Left colon (tissue), 2 donors: ENCODE data around the gene CDK6. TPM values are rescaled to one million over a fixed set of nuclear protein-coding genes. Genes with fewer than 3 reads are reported as not detected.
A peak's percentile ranks its signal among the peaks of the same experiment; 100 is the strongest.
"Not testable (repeated sequence)": the region's sequence is repeated elsewhere in the genome, so short reads cannot be mapped to it uniquely, and the experiment has no call there.

Experiments used
- ATAC-seq: fragments of 200-7000 bp; cut with Tn5 transposase; one replicate; pipeline ENCODE4 v1.9.1; 2020; ENCODE audit warnings: mild to moderate bottlenecking, moderate library complexity
- DNase-seq, 2 donors: peaks; one replicate each; pipeline ENCODE4 v3.0.0-alpha.2; 2020
- intact Hi-C, 2 donors: fragments of 100-400 bp; cut with DNase I in 1 of 2; cut with micrococcal nuclease in 1 of 2; formaldehyde crosslinking; loops; one replicate each; pipeline versions ENCODE4 v1.11.2 to v1.14.0; 2022; cut with DNase I, micrococcal nuclease
- long read RNA-seq: library from polyadenylated mRNA; unstranded; transcript quantifications from one replicate; pipeline ENCODE4 v2.0.0, GENCODE V29; 2021
- total RNA-seq, 2 donors: library from RNA; stranded (reverse); fragmentation: NEBNext Ultra II Directional; extraction: Animal tissue kit (Norgen Biotek cat#: 25700); gene quantifications; one replicate each; pipeline ENCODE4 v1.2.1, GENCODE V29; 2021
- donor health status: DM: no; HTN: no; CAD: no.
- donor health status: DM: yes; HTN: yes; CAD: no.

Gene CDK6
- total RNA-seq: 10 to 100 TPM; 27.2 to 35.5 TPM
- long read RNA-seq, partial matches to known transcripts: 3 of 20 reads
- long read RNA-seq, other reads (novel, unspliced or antisense): 16 of 20 reads

GRCh38 chr7:92836489-92836999 is at the start of gene CDK6:
CDK6 (minus strand) TSS chr7:92836573; CDS start chr7:92833323, 3,250 bp downstream.
- intact Hi-C loops: loop anchor here in 1 of 2 donors (10.0 kb wide), 2 partner anchors 122 to 212 kb away; no protein-coding TSS in a partner anchor
- peak; percentile 73 to 77 for DNase-seq

GRCh38 chr7:92886039-92886438 is 49.7 kb upstream of the CDK6 start:
- ATAC-seq, intact Hi-C loops: not testable (repeated sequence)

More at GRCh38 chr7:92836489-92836999, at the start of gene CDK6:
- ATAC-seq: peak; percentile 38

GRCh38 chr7:92884218-92884617 is 47.8 kb upstream of the CDK6 start:
- intact Hi-C loops: no loop called here
- no peak for DNase-seq
- ATAC-seq: no peak

More at GRCh38 chr7:92886039-92886438, 49.7 kb upstream of the CDK6 start:
- DNase-seq: not testable (repeated sequence)

- intact Hi-C loops: no loop called here
Measured at GRCh38 chr7:92882760-92883159, 46.4 kb upstream of the CDK6 start.

GRCh38 chr7:92881091-92881485 is 44.7 kb upstream of the CDK6 start:
- ATAC-seq: no peak
- no peak for DNase-seq
- intact Hi-C loops: no loop called here

More at GRCh38 chr7:92882760-92883159, 46.4 kb upstream of the CDK6 start:
- DNase-seq (no peak), ATAC-seq (no peak)

GRCh38 chr7:92880212-92881090 is 44.1 kb upstream of the CDK6 start:
- DNase-seq: no peak
- ATAC-seq: peak; percentile 58
- intact Hi-C loops: no loop called here

GRCh38 chr7:92877367-92877766 is 41.0 kb upstream of the CDK6 start:
- ATAC-seq: no peak
- no peak for DNase-seq
- intact Hi-C loops: no loop called here

- intact Hi-C loops: no loop called here
- ATAC-seq (no peak), DNase-seq (no peak)
Measured at GRCh38 chr7:92876836-92877235, 40.5 kb upstream of the CDK6 start.

- DNase-seq (no peak), ATAC-seq (no peak)
- intact Hi-C loops: no loop called here
Measured at GRCh38 chr7:92875719-92876118, 39.3 kb upstream of the CDK6 start.

GRCh38 chr7:92875173-92875572 is 38.8 kb upstream of the CDK6 start:
- DNase-seq: no peak
- ATAC-seq: no peak
- intact Hi-C loops: no loop called here

GRCh38 chr7:92874567-92874966 is 38.2 kb upstream of the CDK6 start:
- ATAC-seq (no peak), DNase-seq (no peak)
- intact Hi-C loops: no loop called here

- DNase-seq: no peak
- no peak for ATAC-seq
- intact Hi-C loops: no loop called here
Measured at GRCh38 chr7:92873776-92874175, 37.4 kb upstream of the CDK6 start.

- no peak for DNase-seq
- ATAC-seq: no peak
- intact Hi-C loops: no loop called here
Measured at GRCh38 chr7:92872701-92873100, 36.3 kb upstream of the CDK6 start.

GRCh38 chr7:92868683-92869293 is 32.4 kb upstream of the CDK6 start:
- DNase-seq (no peak), ATAC-seq (no peak)
- intact Hi-C loops: no loop called here

- DNase-seq, intact Hi-C loops, ATAC-seq: not testable (repeated sequence)
Measured at GRCh38 chr7:92864169-92864568, 27.8 kb upstream of the CDK6 start.

- DNase-seq: no peak
- intact Hi-C loops: no loop called here
- ATAC-seq: no peak
Measured at GRCh38 chr7:92856436-92856835, 20.1 kb upstream of the CDK6 start.

GRCh38 chr7:92854501-92855238 is 18.3 kb upstream of the CDK6 start:
- no peak for ATAC-seq
- intact Hi-C loops: no loop called here
- no peak for DNase-seq

GRCh38 chr7:92851732-92852131 is 15.4 kb upstream of the CDK6 start:
- intact Hi-C loops: no loop called here
- no peak for ATAC-seq
- no peak for DNase-seq

GRCh38 chr7:92850516-92850915 is 14.1 kb upstream of the CDK6 start:
- no peak for DNase-seq
- ATAC-seq: no peak
- intact Hi-C loops: no loop called here
